GM12872 (cell line): Measurements from ENCODE around the gene NPEPL1.

Experiments used
- CTCF ChIP-seq: IDR thresholded peaks from 3 replicates; pipeline ENCODE4 v1.5.1; 2011; ENCODE audit warnings: low read depth, mild to moderate bottlenecking, low read length, moderate library complexity; ENCODE audit not compliant: insufficient read depth

Gene NPEPL1

GRCh38 chr20:58719258-58719657 lies 26.7 kb downstream of the NPEPL1 start:
- TF ChIP-seq CTCF = no peak

DNA sequence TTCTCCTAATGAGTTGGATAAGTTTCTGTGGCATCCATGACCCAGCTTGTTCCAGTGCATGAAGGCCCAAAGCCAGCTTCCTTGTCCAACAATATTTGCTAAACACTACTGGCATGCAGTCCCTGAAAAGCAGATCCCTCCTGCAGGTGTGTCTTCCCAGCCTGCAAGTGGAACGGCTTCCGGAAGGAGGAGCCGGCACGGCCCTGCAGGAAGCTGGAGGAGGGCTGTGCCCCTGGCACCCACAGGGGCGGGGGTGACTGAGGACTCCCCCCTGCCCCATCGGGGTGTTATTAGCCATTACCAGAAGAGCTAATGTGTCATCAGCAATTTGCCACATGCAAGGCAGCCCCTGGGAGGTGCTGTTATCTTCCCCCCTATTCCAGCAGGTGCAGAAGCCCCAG lies 27.4 kb downstream of the NPEPL1 start:
- TF ChIP-seq CTCF = no peak

DNA sequence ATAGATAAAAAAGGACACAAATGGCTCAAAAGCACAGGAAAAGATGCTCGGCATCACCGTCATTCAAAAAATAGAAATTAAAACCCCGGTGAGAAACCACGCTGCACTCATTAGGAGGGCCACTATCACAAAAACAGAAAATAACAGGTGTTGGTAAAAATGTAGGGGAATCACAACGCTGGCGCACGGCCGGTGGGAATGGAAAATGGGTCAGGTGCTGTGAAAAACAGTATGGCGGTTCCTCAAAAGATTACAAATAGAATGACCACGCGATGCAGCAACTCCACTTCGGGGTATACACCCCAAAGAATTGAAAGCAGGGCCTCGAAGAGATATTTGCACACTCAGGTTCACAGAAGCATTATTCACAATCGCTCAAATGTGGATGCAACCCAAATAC lies 28.3 kb downstream of the NPEPL1 start:
- TF ChIP-seq CTCF = no peak

- TF ChIP-seq CTCF = no peak
Measured at GRCh38 chr20:58721951-58722778, 29.6 kb downstream of the NPEPL1 start.

GRCh38 chr20:58722877-58723627 lies 30.5 kb downstream of the NPEPL1 start:
- TF ChIP-seq CTCF = no peak

- TF ChIP-seq CTCF = no peak
Measured at GRCh38 chr20:58723628-58723984, 31.0 kb downstream of the NPEPL1 start.

GRCh38 chr20:58731192-58731591 lies 38.6 kb downstream of the NPEPL1 start:
- no peak for TF ChIP-seq CTCF
